CD4-positive, alpha-beta T cell treated with Interleukin-12 subunit alpha and Interleukin-12 subunit beta, for 1 hour (primary cell): ENCODE data around the gene C13orf42.

Source experiments
- DNase-seq: peaks from one replicate; pipeline ENCODE4 v3.0.0-alpha.2; 2020

C13orf42 gene

DNA sequence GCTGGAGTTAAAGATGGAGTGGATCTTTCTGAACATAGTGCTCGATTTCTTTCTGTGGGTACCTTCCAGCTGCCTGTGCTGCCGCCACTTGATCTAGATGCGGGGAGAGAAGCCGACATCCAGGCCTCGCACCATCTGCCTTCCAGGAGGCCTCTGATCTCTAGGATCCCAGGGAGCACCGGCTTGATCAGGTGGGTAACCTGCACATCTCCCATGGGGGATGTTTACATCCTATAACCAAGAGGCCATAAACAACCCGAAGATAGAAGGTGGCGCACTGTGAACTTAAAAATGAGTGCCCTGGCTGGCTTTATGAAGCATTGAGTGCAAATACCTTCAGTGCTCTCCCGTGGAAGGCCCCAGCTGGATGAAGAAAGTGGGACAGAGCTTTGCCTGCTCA, at the start of gene C13orf42:
C13orf42 (minus strand) TSS at position 101 of the 400 bp plus-strand sequence; CDS start at position 36, 65 bp downstream.
- no peak for DNase-seq

GRCh38 chr13:51158880-51159518, 47.9 kb upstream of the C13orf42 start:
- DNase-seq = no peak

GRCh38 chr13:51158365-51158764, 47.3 kb upstream of the C13orf42 start:
- no peak for DNase-seq

DNA sequence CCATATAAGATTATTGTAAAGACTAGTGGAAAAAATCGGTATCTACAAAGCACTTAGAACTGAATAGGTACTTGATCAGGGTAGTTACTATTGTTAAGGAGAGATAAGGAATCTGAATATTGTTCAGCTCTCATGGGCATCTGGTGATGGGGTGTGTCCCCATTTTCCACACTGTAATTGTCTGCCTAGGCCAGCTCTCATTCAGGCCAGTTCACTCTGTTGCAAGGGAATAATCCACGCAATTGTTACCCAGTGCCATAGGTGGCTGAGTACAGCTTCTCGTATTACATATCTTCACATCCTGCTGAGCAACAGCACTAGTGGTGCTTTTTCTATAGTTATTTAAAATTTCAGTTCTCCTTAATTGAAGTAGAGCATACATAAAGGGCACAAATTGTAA, 45.6 kb upstream of the C13orf42 start:
- DNase-seq = no peak

DNA sequence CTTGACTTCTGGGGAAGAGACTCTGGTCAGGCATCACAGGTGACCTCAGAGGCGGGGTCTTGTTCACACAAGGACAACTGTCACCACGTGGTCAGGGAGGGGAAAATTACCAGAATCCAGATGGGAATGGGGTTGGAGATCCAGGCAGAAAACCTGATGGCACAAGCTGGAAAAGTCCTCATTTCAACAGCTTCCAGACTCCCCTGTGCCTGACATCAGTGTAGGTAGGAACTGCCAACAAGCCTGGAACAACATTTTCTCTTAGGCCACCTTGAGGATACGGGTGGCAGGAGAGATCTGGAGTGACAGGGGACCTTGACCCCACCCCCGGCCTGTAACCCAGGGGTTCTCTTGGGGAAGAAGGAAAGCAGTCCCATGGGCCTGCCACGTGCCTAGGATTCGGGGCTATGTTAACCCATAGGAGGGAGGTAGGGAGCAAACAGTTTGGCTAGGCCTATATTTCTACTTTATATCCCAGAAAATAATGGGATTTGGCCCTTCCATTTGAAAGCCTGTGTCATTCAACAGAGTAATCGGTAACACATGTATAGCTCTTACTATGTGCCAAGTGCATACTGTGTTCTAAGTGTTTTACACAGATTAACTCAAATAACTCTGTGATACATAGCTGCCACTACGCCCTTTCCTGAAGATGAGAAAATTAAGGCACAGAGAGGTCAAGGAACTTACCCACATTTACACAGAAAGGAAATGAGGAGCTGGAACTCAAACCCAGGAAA, 44.9 kb upstream of the C13orf42 start:
- DNase-seq = no peak

- no peak for DNase-seq
Measured at GRCh38 chr13:51155161-51155560, 44.1 kb upstream of the C13orf42 start.

DNA sequence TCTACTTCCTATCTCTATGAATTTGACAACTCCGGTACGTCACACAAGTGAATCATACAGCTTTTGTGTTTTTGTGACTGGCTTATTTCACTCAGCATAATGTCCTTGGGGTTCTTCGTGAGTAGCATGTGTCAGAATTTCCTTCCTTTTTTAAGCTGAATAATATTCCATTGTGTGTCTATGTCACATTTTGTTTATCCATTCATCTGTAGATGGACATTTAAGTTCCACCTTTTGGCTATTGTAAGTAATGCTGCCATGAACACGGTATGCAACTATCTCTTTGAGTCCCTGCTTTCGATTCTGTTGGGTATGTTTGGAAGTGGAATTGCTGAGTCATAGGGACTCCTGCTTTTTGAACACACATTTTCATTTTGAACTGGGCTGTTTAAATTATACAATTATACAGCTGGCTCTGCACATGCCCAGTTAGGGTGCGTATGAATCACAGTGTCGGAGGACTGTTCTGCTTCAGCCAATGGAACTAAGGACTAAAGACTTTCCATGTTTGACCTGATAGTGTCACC, 43.0 kb upstream of the C13orf42 start:
- DNase-seq = no peak

- no peak for DNase-seq
Measured at GRCh38 chr13:51153527-51153926, 42.5 kb upstream of the C13orf42 start.

DNA sequence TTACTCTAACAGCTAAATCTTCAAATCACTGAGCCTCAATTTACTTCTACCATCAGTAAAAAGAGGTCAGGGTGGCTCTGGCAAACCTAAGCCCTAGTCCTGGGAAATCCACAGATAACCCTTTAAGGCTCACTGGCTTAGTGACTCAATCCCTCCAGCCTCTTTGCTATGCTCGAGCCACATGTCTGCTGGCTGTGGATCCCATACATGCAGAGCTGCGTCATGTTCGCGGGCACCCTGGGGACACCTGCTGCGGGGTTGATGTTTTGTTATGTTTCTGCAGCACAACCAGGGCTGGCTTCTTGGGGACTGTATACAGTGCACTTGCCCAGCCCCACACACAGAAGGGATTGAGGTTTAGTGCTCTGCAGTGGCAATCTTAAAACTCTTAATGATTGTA, 41.6 kb upstream of the C13orf42 start:
- no peak for DNase-seq

DNA sequence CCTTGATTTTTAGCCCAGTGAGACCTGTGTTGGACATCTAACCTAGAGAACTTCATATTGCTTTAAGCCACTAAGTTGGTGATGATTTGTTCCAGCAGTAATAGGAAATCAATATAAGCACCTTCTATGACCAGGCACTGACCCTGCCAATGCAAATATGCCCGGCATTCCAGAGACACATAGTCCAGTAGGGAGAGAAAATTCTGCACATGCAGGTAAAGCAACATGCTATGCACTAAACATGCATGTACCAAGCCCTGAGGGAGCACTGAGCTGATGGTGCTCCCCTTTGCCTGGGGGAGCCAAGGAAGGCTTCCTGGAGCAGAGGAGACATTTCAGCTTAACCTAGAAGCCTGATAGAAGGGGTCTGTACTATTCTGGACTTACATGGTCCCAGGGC, 40.4 kb upstream of the C13orf42 start:
- no peak for DNase-seq

DNA sequence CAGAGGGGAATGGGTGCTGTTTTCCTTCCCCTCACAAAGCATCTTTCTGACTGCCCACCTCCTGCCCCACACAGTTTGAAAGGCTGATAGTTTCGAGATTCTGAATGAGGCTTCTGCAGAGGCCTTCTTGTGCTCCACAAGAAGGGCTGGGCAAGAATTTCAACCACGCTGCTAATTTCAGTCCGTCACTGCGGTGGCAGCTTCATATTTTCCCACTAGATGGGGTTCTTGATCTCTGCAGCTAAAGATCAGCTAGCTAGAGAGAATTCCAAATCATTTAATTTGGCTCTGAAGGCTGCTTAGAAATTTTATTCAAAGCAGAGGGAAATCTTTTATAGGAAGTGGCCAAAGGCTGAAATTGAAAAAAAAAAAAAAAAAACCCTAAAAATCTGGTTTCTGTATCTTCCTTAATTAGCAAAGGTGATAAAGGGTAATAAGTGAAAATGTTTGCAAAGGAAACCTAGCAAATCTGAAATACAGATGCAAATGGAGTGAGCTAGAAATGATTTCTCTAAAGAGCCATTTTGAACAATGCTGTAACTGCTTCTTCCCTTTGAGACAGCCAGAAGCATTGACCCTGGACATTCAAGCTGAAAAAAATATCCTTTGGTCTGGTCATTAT, 38.0 kb upstream of the C13orf42 start:
- DNase-seq = no peak

GRCh38 chr13:51148223-51148951, 37.3 kb upstream of the C13orf42 start:
- no peak for DNase-seq

DNA sequence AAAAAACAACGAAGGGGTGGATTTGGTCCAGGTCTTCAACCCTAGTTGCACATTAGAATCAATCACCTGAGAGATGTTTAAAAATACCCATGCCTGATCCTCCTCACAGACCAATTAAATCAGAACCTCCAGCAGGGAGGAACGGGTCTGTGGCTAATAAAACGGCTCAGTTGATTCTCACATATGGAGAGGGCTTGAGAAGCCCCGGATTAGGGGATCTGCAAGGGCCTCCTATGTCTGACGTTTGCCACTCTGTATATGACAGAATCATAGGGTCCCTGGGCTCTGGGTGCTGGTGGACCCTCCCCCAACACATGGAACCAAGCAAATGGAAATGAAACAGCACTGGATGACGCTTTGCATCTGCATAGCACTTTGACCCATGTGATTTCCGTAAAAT, 36.7 kb upstream of the C13orf42 start:
- DNase-seq = no peak

GRCh38 chr13:51146667-51147066, 35.6 kb upstream of the C13orf42 start:
- DNase-seq = no peak

DNA sequence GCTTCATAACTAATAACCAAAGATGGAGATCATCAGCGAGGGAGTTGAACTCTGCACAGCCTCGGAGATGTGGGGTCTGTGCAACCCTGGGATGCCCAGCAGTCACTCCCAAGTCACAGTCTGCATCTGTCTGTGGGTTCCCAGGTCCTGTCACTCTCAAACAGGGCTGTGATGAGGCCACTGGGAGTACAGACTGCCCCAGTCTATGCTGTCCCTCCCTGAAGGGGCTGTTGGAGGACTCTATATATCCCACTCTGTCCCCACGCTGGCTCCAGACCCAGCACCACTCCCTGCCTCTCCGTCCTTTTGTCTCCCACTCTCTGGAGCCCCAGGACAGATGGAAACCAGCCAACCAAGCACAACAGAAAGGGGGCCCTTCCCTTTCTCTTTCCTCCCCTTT, 26.2 kb upstream of the C13orf42 start:
- DNase-seq = no peak

GRCh38 chr13:51136276-51136980, 25.4 kb upstream of the C13orf42 start:
- no peak for DNase-seq

DNA sequence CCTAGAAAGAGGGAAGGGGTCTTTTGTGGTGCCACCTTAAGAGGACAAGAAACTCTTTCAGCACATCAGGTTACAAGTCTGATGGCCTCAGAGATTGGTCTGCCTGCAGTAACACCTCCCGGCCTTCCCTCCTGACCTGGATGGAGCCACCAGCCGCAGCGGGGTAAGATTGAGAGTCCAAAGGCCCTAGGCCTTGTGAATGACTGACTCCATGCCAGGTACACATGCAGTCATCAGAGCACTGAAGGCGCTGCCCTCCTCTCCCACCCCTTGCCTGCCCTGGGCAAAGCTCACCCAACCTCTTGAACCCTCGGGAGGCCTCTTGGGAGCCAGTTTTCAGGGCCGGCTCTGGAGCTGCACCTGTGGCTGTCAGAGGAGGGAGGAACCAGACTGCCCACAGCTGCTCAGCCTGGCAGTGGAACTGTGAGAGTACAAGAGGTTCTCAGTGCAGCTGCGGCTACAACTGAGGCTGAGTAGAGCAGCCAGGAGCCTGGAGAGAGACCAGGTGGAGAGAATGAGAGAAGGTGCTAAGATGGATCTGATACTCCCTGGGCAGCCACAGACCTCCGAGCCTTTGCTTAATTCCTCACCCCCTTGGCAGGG, 23.8 kb upstream of the C13orf42 start:
- no peak for DNase-seq

DNA sequence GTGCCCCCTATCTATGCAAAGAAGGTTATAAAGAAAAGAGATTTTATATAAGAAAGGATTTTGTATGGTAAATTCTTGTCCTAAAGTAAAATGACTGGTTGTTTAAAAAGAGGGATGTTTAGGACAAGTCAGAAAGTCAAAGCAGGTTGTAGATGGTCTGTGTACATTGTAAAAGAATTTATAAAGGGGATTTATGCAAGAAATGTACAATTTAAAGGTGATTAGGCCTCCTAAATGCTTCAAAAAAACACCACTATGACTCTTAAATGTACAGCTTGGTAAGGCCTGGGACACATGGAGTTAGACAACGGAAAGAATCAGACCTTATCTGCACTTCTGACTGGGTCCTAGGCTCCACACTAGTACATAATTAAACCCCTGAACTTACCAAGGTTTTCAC, 19.3 kb upstream of the C13orf42 start:
- DNase-seq = no peak

- DNase-seq = peak; percentile 48
Measured at GRCh38 chr13:51125495-51126226, 14.6 kb upstream of the C13orf42 start.

DNA sequence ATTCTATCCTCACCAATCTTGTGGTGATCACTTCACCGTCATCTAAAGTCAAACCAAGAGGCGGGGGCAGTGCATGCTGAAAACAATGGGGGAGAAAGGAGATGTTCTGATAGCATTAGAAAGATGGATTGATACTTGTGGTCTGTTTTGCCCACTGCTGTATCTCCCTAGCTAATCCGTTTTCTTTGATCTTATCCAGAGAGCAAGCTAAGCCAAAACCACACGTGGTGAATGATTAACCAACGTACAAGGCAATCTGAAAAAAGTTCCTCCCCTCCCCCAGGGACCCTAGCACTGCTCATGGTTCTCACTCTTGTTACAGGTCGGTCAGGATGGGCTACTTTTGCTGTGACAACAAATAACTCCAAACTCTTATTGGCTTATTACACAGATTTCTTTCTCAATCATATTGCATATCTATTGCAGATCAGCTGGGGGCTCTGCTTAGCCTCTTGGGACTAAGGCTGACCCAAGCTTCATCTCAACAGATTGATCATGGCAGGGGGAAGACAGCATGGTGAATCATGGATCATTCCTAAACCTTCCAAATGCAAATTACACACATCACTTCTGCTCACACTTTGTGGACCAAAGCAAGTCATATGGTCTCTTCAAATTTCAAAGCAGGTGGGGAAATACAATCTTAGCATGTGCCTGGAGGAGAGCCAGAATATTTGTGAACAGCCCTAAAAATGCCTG, 11.9 kb upstream of the C13orf42 start:
- DNase-seq = no peak

- DNase-seq = peak; percentile 12
Measured at GRCh38 chr13:51120873-51121272, 9.8 kb upstream of the C13orf42 start.
